ENCODE data around the gene C7. TPM values are rescaled to one million over a fixed set of nuclear protein-coding genes. Genes with fewer than 3 reads are reported as not detected.
A peak's percentile ranks its signal among the peaks of the same experiment; 100 is the strongest.
"Not testable (repeated sequence)": the region's sequence is repeated elsewhere in the genome, so short reads cannot be mapped to it uniquely, and the experiment has no call there.

Gene C7
- total RNA-seq, 1 experiment from 2014 or later = not detected

GRCh38 chr5:40991168-40991980 is 82.1 kb downstream of the C7 start:
- no peak for DNase-seq (ENCODE audit: low spot score)

- no peak for DNase-seq (ENCODE audit: low spot score)
These were observed 82.8 kb downstream of the C7 start for GRCh38 chr5:40991981-40992559.

- DNase-seq (ENCODE audit: low spot score) = no peak
These were observed 86.7 kb downstream of the C7 start for GRCh38 chr5:40995801-40996586.

GRCh38 chr5:40999142-40999541 is 89.8 kb downstream of the C7 start:
- DNase-seq (ENCODE audit: low spot score) = no peak

GRCh38 chr5:40999966-41000365 is 90.7 kb downstream of the C7 start:
- DNase-seq (ENCODE audit: low spot score) = no peak

- DNase-seq (ENCODE audit: low spot score) = no peak
These were observed 94.5 kb downstream of the C7 start for GRCh38 chr5:41003670-41004376.

- no peak for DNase-seq (ENCODE audit: low spot score)
These were observed 95.6 kb downstream of the C7 start for GRCh38 chr5:41004931-41005330.

- DNase-seq (ENCODE audit: low spot score) = peak; percentile 82
These were observed 99.9 kb downstream of the C7 start for GRCh38 chr5:41009232-41009631.

- no peak for DNase-seq (ENCODE audit: low spot score)
These were observed 101.3 kb downstream of the C7 start for GRCh38 chr5:41010572-41010971.

- DNase-seq (ENCODE audit: low spot score) = no peak
These were observed 103.0 kb downstream of the C7 start for GRCh38 chr5:41012318-41012717.

GRCh38 chr5:41022600-41022999 is 113.3 kb downstream of the C7 start:
- not testable (repeated sequence) for DNase-seq (ENCODE audit: low spot score)

Other genes with a start within 250 kb of the C7 start
- 3.8 and 4.0 TPM in 2 replicates for gene PTGER4, start 229.6 kb upstream of the C7 start, total RNA-seq (2014; rRNA removed; shearing (Covaris generic))
- gene TTC33, start 153.5 kb upstream of the C7 start, total RNA-seq (2014; rRNA removed; shearing (Covaris generic)) = 24.4 and 27.6 TPM in 2 replicates
- gene PRKAA1, start 111.1 kb upstream of the C7 start, total RNA-seq (2014; rRNA removed; shearing (Covaris generic)) = 81.2 and 83.5 TPM in 2 replicates
- gene RPL37, start 74.3 kb upstream of the C7 start, total RNA-seq (2014; rRNA removed; shearing (Covaris generic)) = 93.4 and 728 TPM in 2 replicates
- 8.5 and 10.3 TPM in 2 replicates for gene CARD6, start 68.1 kb upstream of the C7 start, total RNA-seq (2014; rRNA removed; shearing (Covaris generic))
- not detected in 2 replicates for gene MROH2B, start 161.8 kb downstream of the C7 start, total RNA-seq (2014; rRNA removed; shearing (Covaris generic))

Data from A172 (cell line).